Activated CD4-positive, alpha-beta T cell treated with anti-CD3 and anti-CD28 coated beads, Interleukin-2, amount 50 U/mL, for 1 hour (primary cell): ENCODE measurements around the gene CLSTN3.

Experiments used
- DNase-seq: peaks from one replicate; pipeline ENCODE4 v3.0.0-alpha.2; 2020

Gene CLSTN3

GRCh38 chr12:7128681-7129286, 1.4 kb upstream of the CLSTN3 start, which contains the start of gene RBP5:
Gene RBP5 (minus strand): TSS chr12:7128889. CDS start chr12:7128775, 114 bp downstream.
- DNase-seq, result no peak

GRCh38 chr12:7129287-7129871, 792 bp upstream of the CLSTN3 start:
- DNase-seq, result no peak

GRCh38 chr12:7130701-7131501, 730 bp downstream of the CLSTN3 start:
- DNase-seq, result peak; percentile 44

GRCh38 chr12:7131502-7131866, 1.3 kb downstream of the CLSTN3 start:
- DNase-seq, result peak; percentile 18

- DNase-seq, result no peak
Measured at GRCh38 chr12:7134396-7135166, 4.4 kb downstream of the CLSTN3 start.

GRCh38 chr12:7136071-7136470, 5.9 kb downstream of the CLSTN3 start:
- DNase-seq, result no peak

- DNase-seq, result no peak
Measured at GRCh38 chr12:7136676-7137075, 6.5 kb downstream of the CLSTN3 start.

- DNase-seq, result no peak
Measured at GRCh38 chr12:7137908-7138307, 7.7 kb downstream of the CLSTN3 start.

GRCh38 chr12:7139200-7139599, 9.0 kb downstream of the CLSTN3 start:
- no peak for DNase-seq

- DNase-seq, result no peak
Measured at GRCh38 chr12:7141351-7142005, 11.3 kb downstream of the CLSTN3 start.

- DNase-seq, result peak; percentile 57
Measured at GRCh38 chr12:7142056-7142644, 12.0 kb downstream of the CLSTN3 start.

GRCh38 chr12:7142809-7143465, 12.8 kb downstream of the CLSTN3 start:
- no peak for DNase-seq

GRCh38 chr12:7143564-7143963, 13.4 kb downstream of the CLSTN3 start:
- no peak for DNase-seq

GRCh38 chr12:7144414-7145120, 14.4 kb downstream of the CLSTN3 start:
- no peak for DNase-seq

GRCh38 chr12:7145671-7146070, 15.5 kb downstream of the CLSTN3 start:
- DNase-seq, result no peak

GRCh38 chr12:7146228-7146627, 16.1 kb downstream of the CLSTN3 start:
- no peak for DNase-seq

- no peak for DNase-seq
Measured at GRCh38 chr12:7146906-7147305, 16.7 kb downstream of the CLSTN3 start.

GRCh38 chr12:7150356-7150755, 20.2 kb downstream of the CLSTN3 start:
- DNase-seq, result no peak

- DNase-seq, result no peak
Measured at GRCh38 chr12:7150841-7151240, 20.7 kb downstream of the CLSTN3 start.

- DNase-seq, result no peak
Measured at GRCh38 chr12:7151532-7151931, 21.4 kb downstream of the CLSTN3 start.

GRCh38 chr12:7152818-7153217, 22.6 kb downstream of the CLSTN3 start:
- DNase-seq, result no peak
